ENCODE results near the gene NHLH2.

The NHLH2 gene

GRCh38 chr1:115837740-115838421, 3.0 kb downstream of the NHLH2 start:
- no peak for DNase-seq

- DNase-seq, result no peak
Measured at GRCh38 chr1:115837341-115837739, 3.6 kb downstream of the NHLH2 start.

GRCh38 chr1:115833856-115834255, 7.1 kb downstream of the NHLH2 start:
- no peak for DNase-seq

- no peak for DNase-seq
Measured at GRCh38 chr1:115832651-115833050, 8.3 kb downstream of the NHLH2 start.

- DNase-seq, result no peak
Measured at GRCh38 chr1:115830963-115831362, 10.0 kb downstream of the NHLH2 start.

- DNase-seq, result no peak
Measured at GRCh38 chr1:115829947-115830346, 11.0 kb downstream of the NHLH2 start.

- DNase-seq, result no peak
Measured at GRCh38 chr1:115829023-115829674, 11.8 kb downstream of the NHLH2 start.

- no peak for DNase-seq
Measured at GRCh38 chr1:115828101-115829022, 12.6 kb downstream of the NHLH2 start.

- no peak for DNase-seq
Measured at GRCh38 chr1:115827452-115828044, 13.4 kb downstream of the NHLH2 start.

GRCh38 chr1:115826628-115827027, 14.3 kb downstream of the NHLH2 start:
- no peak for DNase-seq

GRCh38 chr1:115822117-115822516, 18.8 kb downstream of the NHLH2 start:
- DNase-seq, result no peak

GRCh38 chr1:115815694-115816093, 25.2 kb downstream of the NHLH2 start:
- no peak for DNase-seq

- DNase-seq, result no peak
Measured at GRCh38 chr1:115814685-115815398, 26.1 kb downstream of the NHLH2 start.

- no peak for DNase-seq
Measured at GRCh38 chr1:115813727-115814126, 27.2 kb downstream of the NHLH2 start.

GRCh38 chr1:115811140-115811828, 29.6 kb downstream of the NHLH2 start:
- no peak for DNase-seq

GRCh38 chr1:115810609-115811008, 30.3 kb downstream of the NHLH2 start:
- no peak for DNase-seq

GRCh38 chr1:115809847-115810246, 31.1 kb downstream of the NHLH2 start:
- DNase-seq, result no peak

GRCh38 chr1:115809076-115809475, 31.9 kb downstream of the NHLH2 start:
- no peak for DNase-seq

GRCh38 chr1:115807723-115808122, 33.2 kb downstream of the NHLH2 start:
- DNase-seq, result peak; percentile 54

- DNase-seq, result no peak
Measured at GRCh38 chr1:115805597-115805996, 35.3 kb downstream of the NHLH2 start.

- DNase-seq, result no peak
Measured at GRCh38 chr1:115802416-115802815, 38.5 kb downstream of the NHLH2 start.

- no peak for DNase-seq
Measured at GRCh38 chr1:115797486-115797885, 43.4 kb downstream of the NHLH2 start.
